HCT116 (cell line): ENCODE measurements around the gene RSPH4A. TPM values are rescaled to one million over a fixed set of nuclear protein-coding genes. Genes with fewer than 3 reads are reported as not detected.

Experiments
- ATAC-seq: fragments of 200-7000 bp; cut with Tn5 transposase; 2 replicates; pipeline ENCODE4 v1.9.1; 2020; ENCODE audit warnings: mild to moderate bottlenecking, moderate library complexity
- BruUV-seq: library from RNA; stranded (reverse); fragments of 400-500 nt; replicated peaks from 2 replicates; lab custom pipeline; 2021; lab: Mats Ljungman, UMichigan
- CTCF ChIA-PET: fragments of 300-600 bp; sonication (Branson Sonifier 250); formaldehyde crosslinking; loops from one replicate; lab custom pipeline; 2021; ENCODE audit warnings: antibody characterized with exemption; lab: Charles Lee
- POLR2A ChIA-PET: fragments of 300-600, 350-600 bp; sonication (Branson Sonifier 250); formaldehyde crosslinking; loops from one replicate; lab custom pipeline; 2021; ENCODE audit warnings: antibody characterized with exemption; lab: Charles Lee
- RAD21 ChIA-PET, 2 experiments: fragments of 300-600 bp; sonication (Branson Sonifier 250); formaldehyde crosslinking; loops; one replicate each; lab custom pipeline; 2023; ENCODE audit warnings: low total read pairs in 2 of 2; ENCODE audit not compliant: uncharacterized antibody in 2 of 2, unreplicated experiment in 2 of 2, low non-redundant PET in 1 of 2; lab: Charles Lee
- DNase-seq: peaks from one replicate; pipeline ENCODE4 v3.0.0-alpha.2; 2010; ENCODE audit warnings: low read depth, low spot score
- H2AFZ ChIP-seq: fragments of 200-600 bp; shearing (Covaris generic), sonication (generic); 2 replicates; pipeline ENCODE4 v1.6.1; 2017; ENCODE audit warnings: low read depth, mixed run types, mixed read lengths, antibody characterized with exemption, low read length; ENCODE audit not compliant: poor library complexity, severe bottlenecking
- H3K27ac ChIP-seq: 2 replicates; pipeline ENCODE4 v1.5.1; 2012; ENCODE audit warnings: low read depth, low read length
- H3K27me3 ChIP-seq: fragments of 200-600 bp; sonication (generic); 2 replicates; pipeline ENCODE4 v1.6.1; 2016; ENCODE audit warnings: mixed run types, low read length, mixed read lengths; ENCODE audit not compliant: insufficient read depth
- H3K36me3 ChIP-seq, 2 experiments: fragments of 200-500 bp in 1 of 2; fragments of 200-600 bp in 1 of 2; sonication (Bioruptor generic) in 1 of 2; sonication (generic) in 1 of 2; 2 replicates each; pipeline versions ENCODE4 v1.5.1 to v1.6.1; 2014 to 2016; ENCODE audit warnings: low read length in 2 of 2, inconsistent platforms in 1 of 2, mixed read lengths in 1 of 2, mixed run types in 1 of 2; ENCODE audit not compliant: insufficient read depth in 2 of 2, control insufficient read depth in 1 of 2
- H3K4me1 ChIP-seq, 2 experiments: fragments of 200-600 bp in 1 of 2; sonication (generic) in 1 of 2; 2 replicates each; pipeline versions ENCODE4 v1.5.1 to v1.6.1; 2012 to 2017; ENCODE audit warnings: low read length in 2 of 2, inconsistent platforms in 1 of 2, mild to moderate bottlenecking in 1 of 2, mixed read lengths in 1 of 2, mixed run types in 1 of 2, moderate library complexity in 1 of 2; ENCODE audit not compliant: insufficient read depth in 2 of 2, control insufficient read depth in 1 of 2
- H3K4me2 ChIP-seq: fragments of 200-600 bp; sonication (generic); 2 replicates; pipeline ENCODE4 v1.6.1; 2017; ENCODE audit warnings: mixed run types, low read length, mixed read lengths
- H3K4me3 ChIP-seq, 2 experiments: fragments of 200-600 bp in 1 of 2; sonication (generic) in 1 of 2; replicated peaks in 1 of 2; 2 replicates each; pipeline ENCODE4 v1.5.1; 2011 to 2016; ENCODE audit warnings: low read length in 2 of 2, control low read depth in 1 of 2, low read depth in 1 of 2, mild to moderate bottlenecking in 1 of 2, mixed read lengths in 1 of 2, mixed run types in 1 of 2
- H3K79me2 ChIP-seq: fragments of 200-600 bp; sonication (generic); 2 replicates; pipeline ENCODE4 v1.6.1; 2017; ENCODE audit warnings: mild to moderate bottlenecking, mixed run types, low read length, moderate library complexity, mixed read lengths; ENCODE audit not compliant: insufficient read depth
- H3K9ac ChIP-seq: fragments of 200-600 bp; sonication (generic); 2 replicates; pipeline ENCODE4 v1.6.1; 2016; ENCODE audit warnings: low read length, mixed read lengths
- H3K9me2 ChIP-seq: fragments of 200-600 bp; sonication (generic), shearing (Covaris generic); 2 replicates; pipeline ENCODE4 v1.6.1; 2017; ENCODE audit warnings: mixed run types, mild to moderate bottlenecking, moderate library complexity; ENCODE audit not compliant: insufficient read depth
- H3K9me3 ChIP-seq, 2 experiments: fragments of 200-500 bp in 1 of 2; fragments of 200-600 bp in 1 of 2; sonication (Bioruptor generic) in 1 of 2; sonication (generic) in 1 of 2; 2 replicates each; pipeline ENCODE4 v1.6.1; 2014 to 2017; ENCODE audit warnings: low read length in 2 of 2, mixed read lengths in 2 of 2, inconsistent platforms in 1 of 2, low read depth in 1 of 2, mild to moderate bottlenecking in 1 of 2, mixed run types in 1 of 2, moderate library complexity in 1 of 2; ENCODE audit not compliant: control insufficient read depth in 1 of 2, insufficient read depth in 1 of 2
- H4K20me1 ChIP-seq: fragments of 200-600 bp; sonication (generic), shearing (Covaris generic); 2 replicates; pipeline ENCODE4 v1.6.1; 2017; ENCODE audit warnings: mixed run types, mild to moderate bottlenecking, moderate library complexity; ENCODE audit not compliant: insufficient read depth
- CBX3 ChIP-seq: IDR thresholded peaks from 2 replicates; pipeline ENCODE4 v1.6.1; 2012; ENCODE audit warnings: low read depth
- CEBPB ChIP-seq: IDR thresholded peaks from 2 replicates; pipeline ENCODE4 v1.6.1; 2012; ENCODE audit warnings: low read depth
- EGR1 ChIP-seq: IDR thresholded peaks from 2 replicates; pipeline ENCODE4 v1.6.1; 2012; ENCODE audit warnings: low read depth
- EZH2 ChIP-seq: fragments of 200-600 bp; sonication (generic); IDR thresholded peaks from 2 replicates; pipeline ENCODE4 v1.6.1; 2017; ENCODE audit warnings: antibody characterized with exemption, mixed run types
- EZH2phosphoT487 ChIP-seq: fragments of 200-600 bp; IDR thresholded peaks from 2 replicates; pipeline ENCODE4 v1.6.1; 2018; ENCODE audit warnings: antibody characterized with exemption, borderline replicate concordance
- JUND ChIP-seq: IDR thresholded peaks from 2 replicates; pipeline ENCODE4 v1.6.1; 2012
- POLR2AphosphoS5 ChIP-seq: IDR thresholded peaks from 2 replicates; pipeline ENCODE4 v1.6.1; 2011; ENCODE audit warnings: mild to moderate bottlenecking, low read depth, low read length, moderate library complexity
- RAD21 ChIP-seq: IDR thresholded peaks from 2 replicates; pipeline ENCODE4 v1.6.1; 2012; ENCODE audit warnings: low read depth, mild to moderate bottlenecking
- TCF7L2 ChIP-seq: IDR thresholded peaks from 2 replicates; pipeline ENCODE4 v1.7.0; 2011; ENCODE audit warnings: borderline replicate concordance, inconsistent platforms; ENCODE audit not compliant: insufficient read depth, insufficient read length; ENCODE audit errors: extremely low read depth
- YY1 ChIP-seq: IDR thresholded peaks from 2 replicates; pipeline ENCODE4 v1.6.1; 2011; ENCODE audit warnings: low read length, low read depth, moderate library complexity, mild to moderate bottlenecking; ENCODE audit not compliant: insufficient replicate concordance; ENCODE audit errors: extremely low read depth
- ZNF274 ChIP-seq: fragments of 200-500 bp; sonication (Bioruptor generic); IDR thresholded peaks from 2 replicates; pipeline ENCODE4 v1.6.1; 2014; ENCODE audit warnings: mild to moderate bottlenecking, low read depth, low read length, inconsistent platforms
- intact Hi-C: fragments of 100-400 bp; cut with micrococcal nuclease; formaldehyde crosslinking; loops from 2 replicates; pipeline ENCODE4 v1.10.0; 2022
- total RNA-seq: library from RNA; stranded (reverse); gene quantifications from one replicate; pipeline ENCODE4 v1.2.1, GENCODE V29; 2021; ENCODE audit not compliant: unreplicated experiment
- TF ChIP-seq, protein P1 (sequence below): IDR thresholded peaks from 2 replicates; pipeline ENCODE4 v1.6.1; 2012

The RSPH4A gene
- total RNA-seq, 1 experiment from 2014 or later, result 0.27 TPM

DNA sequence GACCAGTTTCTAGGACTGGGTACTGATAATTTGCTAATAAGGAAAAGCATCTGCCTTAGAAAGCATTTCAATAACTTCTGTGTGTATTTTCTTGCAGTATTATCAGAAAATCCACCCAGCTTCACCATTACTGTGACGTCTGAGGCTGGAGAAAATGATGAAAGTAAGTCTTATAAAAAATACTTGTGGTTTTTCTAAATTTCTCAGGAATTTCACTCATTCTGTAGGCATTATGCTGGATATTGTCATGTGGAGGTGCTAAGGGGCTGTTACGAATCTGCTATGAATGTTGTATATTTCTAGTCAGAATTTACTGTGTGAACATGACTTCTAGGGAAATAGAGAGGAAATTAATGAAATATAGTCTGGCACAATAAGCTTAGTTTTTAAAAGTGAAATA is 36.1 kb upstream of the RSPH4A start:
- Histone ChIP-seq H3K27ac (no peak overlapping the region), H3K79me2 (peaks cover 68% of the 10 kb centered on the region), H3K9ac (no peak overlapping the region), H3K9me2 (no peaks in the 10 kb centered on the region), H2AFZ (no peak overlapping the region), H3K4me3 (no peak overlapping the region), H3K9me3 (no peaks in the 10 kb centered on the region), H3K36me3 (peaks cover 0 to 3% of the 10 kb centered on the region in 2 experiments; a peak in 1 of 4 replicates), H3K4me2 (no peak overlapping the region), H3K27me3 (no peaks in the 10 kb centered on the region), H3K4me1 (no peaks in the 10 kb centered on the region), H4K20me1 (no peaks in the 10 kb centered on the region)
- intact Hi-C loops, result no loop called here
- ATAC-seq (no peak), DNase-seq (no peak)
- no TSS peak for BruUV-seq
- ChIA-PET CTCF (no interaction called here), RAD21 (no interaction called here), POLR2A (no interaction called here)
- TF ChIP-seq POLR2AphosphoS5, result no peak
- TF ChIP-seq, protein P1, sequence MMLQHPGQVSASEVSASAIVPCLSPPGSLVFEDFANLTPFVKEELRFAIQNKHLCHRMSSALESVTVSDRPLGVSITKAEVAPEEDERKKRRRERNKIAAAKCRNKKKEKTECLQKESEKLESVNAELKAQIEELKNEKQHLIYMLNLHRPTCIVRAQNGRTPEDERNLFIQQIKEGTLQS, result no peak
- TF ChIP-seq EGR1, result no peak

DNA sequence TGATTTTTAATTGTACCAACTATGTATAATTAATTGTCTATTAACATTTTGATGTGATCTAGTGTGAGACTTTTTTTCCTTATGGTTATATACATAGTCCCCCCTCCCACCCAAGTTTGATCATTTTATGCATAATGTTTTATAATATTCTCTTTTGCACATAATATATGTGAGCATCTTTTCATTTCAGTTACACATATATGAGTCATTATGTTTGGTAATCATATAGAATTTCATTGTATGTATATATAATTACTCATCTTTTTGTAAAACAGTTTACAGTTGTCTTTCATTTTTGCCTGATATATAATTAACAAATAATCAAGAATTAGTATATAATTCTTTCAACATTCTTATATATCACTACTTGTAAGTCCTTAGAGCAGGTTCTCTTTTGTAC is 30.0 kb upstream of the RSPH4A start:
- intact Hi-C loops, result no loop called here
- no TSS peak for BruUV-seq
- no peaks in the 10 kb centered on the region for H3K9me2 ChIP-seq
- H3K9ac ChIP-seq, result no peak overlapping the region
- H3K79me2 ChIP-seq, result peaks cover 9% of the 10 kb centered on the region
- H3K9me3 ChIP-seq, result no peaks in the 10 kb centered on the region
- no peak overlapping the region for H3K4me3 ChIP-seq
- H3K4me2 ChIP-seq, result no peak overlapping the region
- ChIA-PET RAD21 (no interaction called here), POLR2A (no interaction called here), CTCF (no interaction called here)
- no peaks in the 10 kb centered on the region for H3K4me1 ChIP-seq
- DNase-seq (no peak), ATAC-seq (no peak)
- no peak overlapping the region for H3K27ac ChIP-seq
- peaks cover 7 to 10% of the 10 kb centered on the region in 2 experiments for H3K36me3 ChIP-seq
- TF ChIP-seq ZNF274, result no peak
- no peak for TF ChIP-seq EZH2phosphoT487
- no peak for TF ChIP-seq RAD21
- no peak for TF ChIP-seq CBX3
- TF ChIP-seq YY1, result no peak
- TF ChIP-seq CEBPB, result no peak
- TF ChIP-seq TCF7L2, result no peak
- no peak for TF ChIP-seq JUND
- no peak for TF ChIP-seq EZH2
- no peaks in the 10 kb centered on the region for H3K27me3 ChIP-seq
- no peaks in the 10 kb centered on the region for H4K20me1 ChIP-seq
- H2AFZ ChIP-seq, result no peak overlapping the region
